Endothelial cell of umbilical vein (primary cell): ENCODE results near the gene P2RX2.

Experiments used
- EZH2 ChIP-seq: IDR thresholded peaks from 2 replicates; pipeline ENCODE4 v1.6.1; 2012; ENCODE audit warnings: borderline replicate concordance, low read depth, mild to moderate bottlenecking, moderate library complexity, low read length, inconsistent platforms; ENCODE audit not compliant: severe bottlenecking
- FOS ChIP-seq: IDR thresholded peaks from 2 replicates; pipeline ENCODE4 v1.6.1; 2011; ENCODE audit warnings: mild to moderate bottlenecking, low read length, moderate library complexity, borderline replicate concordance; ENCODE audit not compliant: insufficient read depth
- MYC ChIP-seq: IDR thresholded peaks from one replicate; pipeline ENCODE4 v1.6.1; 2011; ENCODE audit warnings: mild to moderate bottlenecking, low read depth, low read length
- POLR2A ChIP-seq: IDR thresholded peaks from 2 replicates; pipeline ENCODE4 v1.6.1; 2012; ENCODE audit warnings: low read depth, mild to moderate bottlenecking, control low read depth, low read length
- POLR2AphosphoS5 ChIP-seq: IDR thresholded peaks from 2 replicates; pipeline ENCODE4 v1.6.1; 2012; ENCODE audit warnings: low read depth, mild to moderate bottlenecking, control low read depth, low read length, moderate library complexity; ENCODE audit not compliant: insufficient read depth
- TF ChIP-seq, protein P1 (sequence below), 2 donors: IDR thresholded peaks; 1 replicate in 1 of 2; 2 replicates in 1 of 2; pipeline ENCODE4 v1.5.1; 2011; ENCODE audit warnings: low read length in 2 of 2, mild to moderate bottlenecking in 2 of 2, moderate library complexity in 2 of 2, control low read depth in 1 of 2, inconsistent platforms in 1 of 2, low read depth in 1 of 2; ENCODE audit not compliant: insufficient read depth in 1 of 2; ENCODE audit errors: extremely low read depth in 1 of 2
- TF ChIP-seq, protein P2 (sequence below): IDR thresholded peaks from 2 replicates; pipeline ENCODE4 v1.6.1; 2011; ENCODE audit not compliant: insufficient read depth, insufficient read length

- TF ChIP-seq, protein P1, sequence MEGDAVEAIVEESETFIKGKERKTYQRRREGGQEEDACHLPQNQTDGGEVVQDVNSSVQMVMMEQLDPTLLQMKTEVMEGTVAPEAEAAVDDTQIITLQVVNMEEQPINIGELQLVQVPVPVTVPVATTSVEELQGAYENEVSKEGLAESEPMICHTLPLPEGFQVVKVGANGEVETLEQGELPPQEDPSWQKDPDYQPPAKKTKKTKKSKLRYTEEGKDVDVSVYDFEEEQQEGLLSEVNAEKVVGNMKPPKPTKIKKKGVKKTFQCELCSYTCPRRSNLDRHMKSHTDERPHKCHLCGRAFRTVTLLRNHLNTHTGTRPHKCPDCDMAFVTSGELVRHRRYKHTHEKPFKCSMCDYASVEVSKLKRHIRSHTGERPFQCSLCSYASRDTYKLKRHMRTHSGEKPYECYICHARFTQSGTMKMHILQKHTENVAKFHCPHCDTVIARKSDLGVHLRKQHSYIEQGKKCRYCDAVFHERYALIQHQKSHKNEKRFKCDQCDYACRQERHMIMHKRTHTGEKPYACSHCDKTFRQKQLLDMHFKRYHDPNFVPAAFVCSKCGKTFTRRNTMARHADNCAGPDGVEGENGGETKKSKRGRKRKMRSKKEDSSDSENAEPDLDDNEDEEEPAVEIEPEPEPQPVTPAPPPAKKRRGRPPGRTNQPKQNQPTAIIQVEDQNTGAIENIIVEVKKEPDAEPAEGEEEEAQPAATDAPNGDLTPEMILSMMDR (IDR thresholded peaks at IDR 0.05; ENCODE audit: extremely low read depth in 1 of 2, insufficient read depth in 1 of 2, low read depth in 1 of 2, low read length in 2 of 2), result no peak
- TF ChIP-seq, protein P2, sequence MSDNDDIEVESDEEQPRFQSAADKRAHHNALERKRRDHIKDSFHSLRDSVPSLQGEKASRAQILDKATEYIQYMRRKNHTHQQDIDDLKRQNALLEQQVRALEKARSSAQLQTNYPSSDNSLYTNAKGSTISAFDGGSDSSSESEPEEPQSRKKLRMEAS, result no peak
- no peak for TF ChIP-seq POLR2A
- TF ChIP-seq MYC, result no peak
- no peak for TF ChIP-seq POLR2AphosphoS5
- no peak for TF ChIP-seq EZH2
- TF ChIP-seq FOS, result no peak
These were observed 49.9 kb downstream of the P2RX2 start for GRCh38 chr12:132668191-132669088.
